Fibroblast of peridontal ligament (primary cell): ENCODE data around the gene AMPD3.
A peak's percentile ranks its signal among the peaks of the same experiment; 100 is the strongest.
"Not testable (repeated sequence)": the region's sequence is repeated elsewhere in the genome, so short reads cannot be mapped to it uniquely, and the experiment has no call there.

ENCODE experiments used
- DNase-seq: peaks from one replicate; pipeline ENCODE4 v3.0.0-alpha.2; 2010; ENCODE audit errors: extremely low read depth

Gene AMPD3

GRCh38 chr11:10436683-10437082 lies 18.4 kb upstream of the AMPD3 start:
- DNase-seq = not testable (repeated sequence)

DNA sequence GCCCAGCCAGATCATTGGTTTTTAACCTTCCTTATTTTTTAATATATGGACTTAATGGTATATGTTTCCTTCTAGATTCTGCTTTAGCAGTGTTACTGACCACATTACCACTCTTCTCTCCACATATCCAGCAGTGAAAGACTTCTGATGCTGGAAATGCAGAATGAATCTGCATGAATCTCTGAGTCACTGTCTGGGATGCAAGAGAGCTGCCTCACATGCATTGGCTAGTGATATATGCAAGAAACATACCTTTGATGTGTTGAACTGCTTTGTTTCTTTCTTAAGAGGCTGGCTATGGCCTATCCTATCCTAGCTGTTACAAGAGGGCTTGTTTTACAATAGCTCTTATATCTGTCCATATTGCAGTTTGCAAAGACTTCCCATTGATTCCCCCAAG lies 16.6 kb upstream of the AMPD3 start:
- no peak for DNase-seq

DNA sequence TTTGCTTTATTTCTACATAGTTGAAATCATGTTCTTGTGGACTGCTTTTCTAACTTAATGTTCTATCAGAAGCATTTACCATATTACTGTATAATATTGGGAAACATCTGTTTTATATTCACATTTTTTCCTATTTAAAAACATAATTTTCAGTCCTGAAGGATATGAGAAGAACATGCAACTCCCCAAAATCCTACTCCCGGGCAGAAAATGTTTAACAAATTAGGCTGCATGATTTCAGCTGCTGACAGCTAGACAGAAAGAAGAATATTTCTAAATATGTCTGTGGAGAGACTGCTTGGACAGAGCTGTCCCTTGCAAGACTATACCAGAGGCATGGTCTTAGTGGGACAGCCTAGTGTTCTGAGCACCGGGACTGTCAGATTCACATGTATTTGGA lies 15.7 kb upstream of the AMPD3 start:
- no peak for DNase-seq

DNA sequence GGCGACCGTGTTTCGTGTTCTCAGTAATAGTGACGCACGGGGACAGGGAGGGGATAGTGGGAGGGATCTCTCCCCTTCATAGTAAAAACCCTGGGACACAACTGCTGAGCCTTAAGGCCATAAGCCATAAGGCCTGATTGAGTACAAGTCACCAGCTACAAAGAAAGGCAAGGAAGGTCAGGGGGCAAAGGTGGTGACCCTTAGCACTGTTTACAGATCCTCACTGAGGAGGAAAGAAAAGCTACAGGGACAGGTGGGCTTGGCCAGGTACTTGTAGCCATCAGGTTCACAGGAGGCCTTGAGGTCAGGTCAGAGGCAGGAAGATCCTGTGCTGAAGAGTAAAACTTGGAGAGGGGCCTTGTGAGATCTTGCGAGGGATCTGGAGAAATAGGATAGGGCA lies 15.1 kb upstream of the AMPD3 start:
- no peak for DNase-seq

DNA sequence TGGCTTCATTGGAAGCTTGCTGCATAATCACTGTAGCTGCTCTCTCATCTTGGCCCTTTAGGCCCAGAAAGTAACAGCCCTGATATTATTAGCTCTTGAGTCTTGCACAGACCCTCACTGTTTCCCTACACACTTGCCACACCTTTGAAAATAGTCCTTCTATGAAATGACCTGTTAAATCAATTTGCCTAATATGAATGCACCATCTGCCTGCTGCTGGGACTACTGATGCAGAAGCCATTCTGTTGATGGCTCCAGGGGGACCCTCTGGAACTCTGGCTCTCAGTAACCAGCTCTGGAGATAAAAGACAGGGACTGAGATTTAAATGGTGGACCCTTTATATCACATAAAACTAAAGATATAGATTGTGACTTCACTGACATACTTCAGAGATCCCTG lies 14.7 kb upstream of the AMPD3 start:
- no peak for DNase-seq

- DNase-seq = peak; percentile 49
Measured at GRCh38 chr11:10441091-10441490, 14.0 kb upstream of the AMPD3 start.

DNA sequence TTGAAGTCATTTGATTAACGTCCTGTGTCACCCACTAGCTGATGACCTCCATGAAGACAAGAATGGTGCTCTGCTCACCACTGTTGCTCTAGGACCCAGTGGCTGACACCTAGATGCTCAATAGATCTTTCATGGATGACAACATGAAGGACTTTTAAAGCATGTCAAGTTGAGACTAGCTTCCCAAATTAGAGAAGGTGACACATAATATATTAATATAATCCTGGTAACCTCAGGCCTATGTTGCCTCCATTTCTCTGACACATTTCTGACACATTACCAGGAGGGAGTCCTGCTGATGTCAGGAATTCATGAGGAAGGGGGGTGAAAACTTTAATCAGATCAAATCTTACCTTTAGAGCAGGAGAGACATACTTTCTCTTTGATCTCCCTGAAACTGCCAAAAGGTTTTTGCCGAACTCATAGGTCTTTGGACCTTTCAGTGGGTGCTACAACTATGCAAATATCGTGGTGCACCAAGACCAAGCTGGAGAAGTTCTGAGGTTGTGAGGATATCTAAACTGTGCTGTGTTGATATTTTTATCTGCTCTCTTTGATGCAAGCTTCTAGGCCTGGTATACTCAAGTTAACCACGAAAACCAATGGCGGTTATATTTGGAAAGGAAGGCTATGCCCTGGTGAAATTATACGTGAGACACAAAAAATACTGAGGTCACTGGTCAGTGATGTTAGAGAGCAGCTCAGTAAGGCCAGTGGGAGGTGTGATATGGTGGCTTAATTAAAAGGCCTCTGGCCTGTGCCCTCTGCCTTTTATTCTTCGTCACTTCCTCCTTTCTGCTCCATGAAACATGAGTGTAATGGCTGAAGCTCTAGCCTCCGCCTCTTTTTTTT lies 13.2 kb upstream of the AMPD3 start:
- no peak for DNase-seq

GRCh38 chr11:10443152-10443551 lies 11.9 kb upstream of the AMPD3 start:
- no peak for DNase-seq

DNA sequence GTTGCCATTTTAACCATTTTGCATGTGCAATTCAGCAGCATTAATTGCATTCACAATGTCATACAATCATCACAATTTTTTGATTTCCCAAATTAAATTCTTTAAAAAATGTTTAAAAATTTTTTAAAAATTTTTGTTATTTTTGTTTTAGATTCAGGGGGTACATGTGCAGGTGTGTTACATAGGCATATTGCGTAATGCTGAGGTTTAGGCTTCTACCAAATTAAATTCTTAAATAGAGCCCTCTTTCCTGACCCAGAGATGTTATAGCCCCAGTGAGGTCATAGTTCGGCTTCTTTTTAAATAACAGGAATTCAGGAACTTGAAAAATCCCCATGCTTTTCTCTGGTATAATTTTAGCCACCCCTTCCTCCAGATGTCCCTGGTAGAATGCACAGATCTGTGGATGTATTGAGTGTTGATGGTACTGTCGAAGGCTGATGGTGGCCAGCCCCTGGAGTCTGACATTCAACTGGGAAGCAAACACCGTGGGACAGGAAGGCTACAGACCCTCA lies 11.3 kb upstream of the AMPD3 start:
- DNase-seq = no peak

GRCh38 chr11:10444725-10445315 lies 10.2 kb upstream of the AMPD3 start:
- no peak for DNase-seq

DNA sequence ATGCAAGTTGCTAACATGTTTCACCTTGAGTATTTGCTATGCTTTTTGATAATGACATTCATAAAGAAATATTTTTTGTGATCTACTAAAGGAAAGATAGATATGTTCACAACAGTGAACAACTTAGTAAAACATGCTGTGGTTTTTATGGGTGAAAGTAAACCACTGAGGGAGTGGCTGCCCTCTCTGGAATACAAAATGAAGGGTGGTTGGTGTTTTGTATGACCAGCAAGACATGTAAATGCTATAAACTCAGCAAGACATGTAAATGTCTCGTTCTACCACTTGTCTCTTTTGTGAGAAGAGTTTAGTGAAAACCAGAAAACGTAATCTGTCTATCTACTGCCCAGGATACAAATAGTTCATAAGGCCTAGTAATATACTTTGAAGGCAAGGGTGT lies 7.6 kb upstream of the AMPD3 start:
- DNase-seq = no peak

DNA sequence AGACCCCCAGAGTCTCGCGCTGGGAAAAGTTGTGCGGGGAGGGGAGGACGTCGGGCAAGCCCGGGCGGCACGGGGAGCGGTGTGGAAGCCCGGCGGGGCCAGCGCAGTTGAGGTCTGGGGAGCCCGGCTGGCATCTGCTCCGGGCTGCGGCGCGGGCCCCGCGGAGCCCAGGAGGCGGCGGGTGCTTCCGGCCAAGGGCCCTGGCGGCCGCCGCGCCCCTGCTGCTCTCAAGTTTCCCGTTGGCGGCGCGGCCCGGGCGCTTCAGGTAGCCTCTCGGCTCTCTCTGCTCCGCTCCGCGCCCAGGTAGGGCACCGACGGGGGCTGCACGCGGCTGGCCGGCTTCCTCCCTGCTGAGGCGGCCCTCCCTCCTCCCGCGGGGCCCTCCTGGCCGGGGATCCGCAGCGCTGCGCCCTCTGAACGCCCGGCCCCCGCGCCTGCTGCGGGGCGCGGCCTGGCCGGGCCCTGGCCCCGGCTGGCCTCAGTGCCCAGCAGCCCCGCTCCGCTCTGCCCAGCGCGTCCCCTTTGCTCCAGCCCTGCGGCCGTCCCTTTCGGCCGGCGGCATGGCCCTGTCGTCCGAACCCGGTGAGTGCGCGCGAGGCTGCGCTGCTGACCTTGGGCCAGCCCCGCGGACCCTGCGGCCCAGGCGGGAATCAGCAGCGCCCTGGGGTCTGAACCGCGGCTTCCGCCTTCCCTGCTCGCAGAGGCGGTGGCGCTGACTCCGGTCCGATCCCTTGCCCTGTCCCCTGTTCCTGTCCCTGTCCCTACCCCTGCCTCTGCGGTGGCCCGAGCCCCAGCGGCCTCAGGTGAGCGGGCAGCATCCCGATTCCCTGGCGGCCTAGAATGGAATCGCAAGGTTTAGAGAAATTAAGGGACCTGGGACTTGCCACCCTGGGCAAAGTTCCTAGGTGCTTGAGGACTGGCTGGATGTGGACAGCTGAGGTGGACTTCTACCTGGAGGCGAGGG lies 4.3 kb upstream of the AMPD3 start:
- no peak for DNase-seq

- DNase-seq = no peak
Measured at GRCh38 chr11:10451426-10452116, 3.5 kb upstream of the AMPD3 start.

DNA sequence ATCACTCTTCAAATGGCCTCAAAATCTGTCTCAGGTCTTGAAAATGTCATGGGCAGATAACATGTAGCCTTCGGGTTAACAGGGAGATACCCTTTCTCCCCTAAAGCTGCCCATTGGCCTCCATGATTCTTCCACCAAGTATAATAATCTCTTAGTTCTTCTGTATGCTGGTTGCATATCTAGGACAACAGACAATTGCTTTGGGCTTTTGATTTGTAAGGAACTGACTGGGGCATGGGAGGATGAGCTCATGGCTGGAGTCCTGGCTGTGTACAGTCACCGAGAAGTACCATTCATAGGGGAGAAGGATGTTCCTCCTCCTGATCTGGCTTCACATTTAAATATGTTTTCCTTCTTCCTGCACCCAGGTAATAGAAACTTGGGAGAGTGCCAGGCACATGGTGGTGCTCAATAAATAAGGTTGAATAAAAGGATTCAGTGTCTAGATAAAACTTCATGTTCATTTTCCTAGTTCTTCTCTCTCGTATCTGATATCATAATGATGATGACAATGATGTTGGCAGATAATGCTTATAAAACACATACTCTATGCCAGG lies 2.8 kb upstream of the AMPD3 start:
- no peak for DNase-seq

DNA sequence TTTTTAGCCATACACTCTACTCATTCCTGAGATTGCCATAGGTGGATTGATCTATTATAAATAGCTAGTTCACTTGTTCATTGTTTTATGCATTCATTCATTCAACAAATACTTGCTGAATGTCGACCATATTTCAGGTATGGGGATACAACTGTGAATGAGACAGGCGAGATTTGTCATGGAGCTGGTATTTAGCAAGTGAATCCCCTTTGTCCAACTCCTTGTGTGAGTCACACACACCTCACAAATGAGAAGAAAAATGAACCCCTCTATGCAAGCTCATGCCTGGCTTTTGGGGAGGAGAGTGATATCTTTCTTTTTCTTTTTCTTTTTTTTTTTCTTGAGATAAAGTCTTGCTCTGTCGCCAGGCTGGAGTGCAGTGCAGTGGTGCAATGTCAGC lies 1.8 kb upstream of the AMPD3 start:
- no peak for DNase-seq

GRCh38 chr11:10455637-10456487 lies 798 bp downstream of the AMPD3 start:
- DNase-seq = peak; percentile 36

GRCh38 chr11:10456519-10456918 lies 1.5 kb downstream of the AMPD3 start:
- DNase-seq = no peak

- no peak for DNase-seq
Measured at GRCh38 chr11:10457901-10458300, 2.8 kb downstream of the AMPD3 start.

GRCh38 chr11:10459029-10459970 lies 4.2 kb downstream of the AMPD3 start:
- DNase-seq = no peak
